Neuronal stem cell (in vitro differentiated cells): Measurements from ENCODE around the gene ARSG.

Experiments used
- DNase-seq: peaks from one replicate; pipeline ENCODE4 v3.0.0-alpha.2; 2013; ENCODE audit warnings: low spot score
- H2AFZ ChIP-seq: one replicate; pipeline ENCODE4 v1.6.1; 2013; ENCODE audit warnings: mild to moderate bottlenecking, low read length, inconsistent platforms
- H2AK5ac ChIP-seq: 2 replicates; pipeline ENCODE4 v1.6.1; 2013; ENCODE audit warnings: low read depth, mild to moderate bottlenecking, inconsistent platforms, low read length, moderate library complexity, mixed read lengths
- H2BK120ac ChIP-seq: 2 replicates; pipeline ENCODE4 v1.6.1; 2013; ENCODE audit warnings: low read depth, mild to moderate bottlenecking, inconsistent platforms, low read length, moderate library complexity, mixed read lengths
- H2BK12ac ChIP-seq: one replicate; pipeline ENCODE4 v1.6.1; 2013; ENCODE audit warnings: low read length, inconsistent platforms
- H2BK15ac ChIP-seq: 2 replicates; pipeline ENCODE4 v1.6.1; 2013; ENCODE audit warnings: mild to moderate bottlenecking, low read length, inconsistent platforms, mixed read lengths
- H2BK5ac ChIP-seq: one replicate; pipeline ENCODE4 v1.6.1; 2013; ENCODE audit warnings: inconsistent platforms, mild to moderate bottlenecking, low read length, moderate library complexity
- H3K14ac ChIP-seq: one replicate; pipeline ENCODE4 v1.6.1; 2013; ENCODE audit warnings: low read length, inconsistent platforms
- H3K18ac ChIP-seq: 2 replicates; pipeline ENCODE4 v1.6.1; 2013; ENCODE audit warnings: low read length, inconsistent platforms
- H3K23ac ChIP-seq: 2 replicates; pipeline ENCODE4 v1.6.1; 2013; ENCODE audit warnings: low read depth, mild to moderate bottlenecking, mixed read lengths, low read length, inconsistent platforms; ENCODE audit not compliant: poor library complexity
- H3K27ac ChIP-seq: replicated peaks from 3 replicates; pipeline ENCODE4 v1.5.1; 2013; ENCODE audit warnings: low read length, inconsistent platforms
- H3K27me3 ChIP-seq, 3 experiments: 2 replicates each; pipeline ENCODE4 v1.6.1; 2013; ENCODE audit warnings: low read length in 3 of 3, mild to moderate bottlenecking in 2 of 3, inconsistent platforms in 1 of 3, low read depth in 1 of 3, mixed read lengths in 1 of 3, moderate library complexity in 1 of 3; ENCODE audit not compliant: control insufficient read depth in 3 of 3, insufficient read depth in 3 of 3
- H3K36me3 ChIP-seq, 2 donors: replicated peaks in 1 of 2; 2 replicates each; pipeline ENCODE4 v1.6.1; 2013; ENCODE audit warnings: low read length in 2 of 2; ENCODE audit not compliant: control insufficient read depth in 2 of 2, insufficient read depth in 2 of 2
- H3K4ac ChIP-seq: 2 replicates; pipeline ENCODE4 v1.6.1; 2013; ENCODE audit warnings: inconsistent platforms, mild to moderate bottlenecking, low read length, moderate library complexity
- H3K4me1 ChIP-seq, 2 donors: 1 replicate in 1 of 2; 2 replicates in 1 of 2; pipeline ENCODE4 v1.6.1; 2013; ENCODE audit warnings: low read length in 2 of 2, low read depth in 1 of 2; ENCODE audit not compliant: control insufficient read depth in 2 of 2, insufficient read depth in 1 of 2
- H3K4me2 ChIP-seq: one replicate; pipeline ENCODE4 v1.6.1; 2013; ENCODE audit warnings: mild to moderate bottlenecking, low read length, inconsistent platforms; ENCODE audit not compliant: insufficient read depth, poor library complexity, severe bottlenecking
- H3K4me3 ChIP-seq, 2 donors: 2 replicates each; pipeline ENCODE4 v1.5.1; 2013; ENCODE audit warnings: low read length in 2 of 2, mild to moderate bottlenecking in 2 of 2, inconsistent platforms in 1 of 2, moderate library complexity in 1 of 2
- H3K79me1 ChIP-seq: one replicate; pipeline ENCODE4 v1.6.1; 2013; ENCODE audit warnings: low read depth, mild to moderate bottlenecking, inconsistent platforms, low read length, moderate library complexity
- H3K9ac ChIP-seq: one replicate; pipeline ENCODE4 v1.6.1; 2013; ENCODE audit warnings: mild to moderate bottlenecking, low read depth, low read length, inconsistent platforms; ENCODE audit not compliant: poor library complexity
- H3K9me3 ChIP-seq, 2 donors: replicated peaks in 1 of 2; 2 replicates each; pipeline versions ENCODE3 to v1.6.1; 2013; ENCODE audit warnings: low read length in 2 of 2, mild to moderate bottlenecking in 2 of 2, inconsistent platforms in 1 of 2, low read depth in 1 of 2, mixed read lengths in 1 of 2, moderate library complexity in 1 of 2; ENCODE audit not compliant: control insufficient read depth in 2 of 2, insufficient read depth in 1 of 2
- H4K8ac ChIP-seq: one replicate; pipeline ENCODE4 v1.6.1; 2013; ENCODE audit warnings: low read depth, mild to moderate bottlenecking, inconsistent platforms, low read length, moderate library complexity
- H4K91ac ChIP-seq: one replicate; pipeline ENCODE4 v1.6.1; 2013; ENCODE audit warnings: low read length, low read depth, mild to moderate bottlenecking, inconsistent platforms; ENCODE audit not compliant: poor library complexity
- WGBS, 2 donors: extraction: QIAGEN DNeasy Blood & Tissue Kit; methylation state at CpG; one replicate each; pipeline ENCODE4 v1.1.7; 2013; ENCODE audit warnings: missing lambda C conversion rate in 2 of 2, mixed read lengths in 1 of 2; ENCODE audit not compliant: insufficient read length in 2 of 2, insufficient replicate concordance in 1 of 2; ENCODE audit errors: extremely low coverage in 2 of 2; 5-methylcytosine and 5-hydroxymethylcytosine counted together

Gene ARSG

GRCh38 chr17:68387435-68388218 lies 96.3 kb downstream of the ARSG start:
- Histone ChIP-seq H3K4me2 (no peak overlapping the region), H4K8ac (no peak overlapping the region), H2BK12ac (no peak overlapping the region), H2BK15ac (no peak overlapping the region), H3K36me3 (no peaks in the 10 kb centered on the region), H2AFZ (no peak overlapping the region), H3K9me3 (no peaks in the 10 kb centered on the region), H2AK5ac (no peak overlapping the region), H2BK5ac (no peak overlapping the region), H3K23ac (no peak overlapping the region), H3K18ac (no peak overlapping the region), H3K14ac (no peak overlapping the region), H3K4ac (no peak overlapping the region), H3K27ac (no peak overlapping the region), H3K79me1 (no peaks in the 10 kb centered on the region), H2BK120ac (no peak overlapping the region), H3K27me3 (no peaks in the 10 kb centered on the region), H3K4me1 (peaks cover 2 to 9% of the 10 kb centered on the region in 2 donors), H3K9ac (no peak overlapping the region), H4K91ac (no peak overlapping the region), H3K4me3 (no peak overlapping the region)
- WGBS, 2 donors, result no CpG with 5 or more reads among the region's 6 CpGs
- DNase-seq, result no peak

GRCh38 chr17:68389041-68389440 lies 97.7 kb downstream of the ARSG start:
- Histone ChIP-seq H4K91ac (no peak overlapping the region), H3K4ac (no peak overlapping the region), H3K36me3 (no peaks in the 10 kb centered on the region), H2BK15ac (no peak overlapping the region), H2BK120ac (no peak overlapping the region), H2BK12ac (no peak overlapping the region), H4K8ac (no peak overlapping the region), H3K27ac (no peak overlapping the region), H3K9ac (no peak overlapping the region), H3K18ac (no peak overlapping the region), H2AK5ac (no peak overlapping the region), H3K4me1 (peaks cover 0 to under 1% of the 10 kb centered on the region in 2 donors), H2BK5ac (no peak overlapping the region), H3K23ac (no peak overlapping the region), H3K79me1 (no peaks in the 10 kb centered on the region), H3K4me3 (no peak overlapping the region), H3K27me3 (no peaks in the 10 kb centered on the region), H3K4me2 (no peak overlapping the region), H2AFZ (no peak overlapping the region), H3K9me3 (no peaks in the 10 kb centered on the region), H3K14ac (no peak overlapping the region)
- no CpG with 5 or more reads among the region's 7 CpGs for WGBS, 2 donors
- DNase-seq, result no peak

GRCh38 chr17:68390888-68391545 lies 99.7 kb downstream of the ARSG start:
- no peak overlapping the region for H4K91ac ChIP-seq
- WGBS, 2 donors, result no CpG with 5 or more reads among the region's 11 CpGs
- no peaks in the 10 kb centered on the region for H3K79me1 ChIP-seq
- no peak overlapping the region for H3K4me2 ChIP-seq
- no peak overlapping the region for H2BK120ac ChIP-seq
- peaks cover 0 to 11% of the 10 kb centered on the region in 2 donors for H3K36me3 ChIP-seq
- no peak overlapping the region for H3K4me3 ChIP-seq
- no peak overlapping the region for H2AFZ ChIP-seq
- no peak overlapping the region for H3K14ac ChIP-seq
- no peak overlapping the region for H3K4ac ChIP-seq
- H3K27ac ChIP-seq, result no peak overlapping the region
- no peak overlapping the region for H2AK5ac ChIP-seq
- H4K8ac ChIP-seq, result no peak overlapping the region
- H3K9ac ChIP-seq, result no peak overlapping the region
- no peak overlapping the region for H3K18ac ChIP-seq
- no peak overlapping the region for H3K23ac ChIP-seq
- DNase-seq, result no peak
- H3K4me1 ChIP-seq, result no peaks in the 10 kb centered on the region
- no peak overlapping the region for H2BK12ac ChIP-seq
- no peak overlapping the region for H2BK15ac ChIP-seq
- peaks cover 2 to 12% of the 10 kb centered on the region in 2 donors for H3K9me3 ChIP-seq
- H3K27me3 ChIP-seq, result no peaks in the 10 kb centered on the region
- H2BK5ac ChIP-seq, result no peak overlapping the region

- Histone ChIP-seq H3K23ac (no peak overlapping the region), H2BK15ac (no peak overlapping the region), H2BK120ac (no peak overlapping the region), H3K9ac (peak overlapping the region; percentile 13), H2AFZ (no peak overlapping the region), H4K91ac (no peak overlapping the region), H3K27me3 (no peaks in the 10 kb centered on the region), H2BK5ac (no peak overlapping the region), H3K9me3 (peaks cover 2 to 17% of the 10 kb centered on the region in 2 donors), H3K27ac (no peak overlapping the region), H3K18ac (no peak overlapping the region), H4K8ac (no peak overlapping the region), H3K14ac (no peak overlapping the region), H3K79me1 (no peaks in the 10 kb centered on the region), H2AK5ac (no peak overlapping the region), H3K4me3 (no peak overlapping the region), H3K4me1 (no peaks in the 10 kb centered on the region), H3K4me2 (no peak overlapping the region), H3K4ac (no peak overlapping the region), H2BK12ac (no peak overlapping the region), H3K36me3 (peaks cover 0 to 12% of the 10 kb centered on the region in 2 donors)
- no peak for DNase-seq
- WGBS, 2 donors, result no CpG with 5 or more reads among the region's 16 CpGs
Measured at GRCh38 chr17:68391561-68392268, 100.4 kb downstream of the ARSG start.
